Activated CD4-positive, alpha-beta T cell treated with anti-CD3 and anti-CD28 coated beads for 1 hour (primary cell): ENCODE data around the gene ASGR1.
"Not testable (repeated sequence)": the region's sequence is repeated elsewhere in the genome, so short reads cannot be mapped to it uniquely, and the experiment has no call there.

Source experiments
- DNase-seq: peaks from one replicate; pipeline ENCODE4 v3.0.0-alpha.2; 2020

ASGR1 gene

DNA sequence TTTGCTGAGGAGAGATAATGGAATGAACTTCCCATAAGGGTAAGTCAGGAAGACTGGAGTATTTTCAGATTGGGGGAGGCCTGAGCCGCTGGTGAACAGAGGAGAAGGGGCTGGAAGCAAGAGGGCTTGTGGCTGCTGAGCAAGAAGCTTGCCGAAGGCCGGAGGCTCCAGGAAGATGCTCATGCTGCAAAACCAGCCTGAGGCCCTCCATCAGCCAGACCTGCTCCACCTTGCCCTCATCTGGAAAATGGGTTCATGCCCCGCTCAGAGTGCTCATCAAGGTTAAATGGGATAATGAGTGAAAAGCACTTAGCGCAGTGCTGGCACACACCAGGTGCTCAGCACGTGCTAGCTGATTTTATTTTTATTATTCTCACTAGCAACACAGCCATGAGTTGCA lies 5.5 kb upstream of the ASGR1 start:
- DNase-seq: no peak

DNA sequence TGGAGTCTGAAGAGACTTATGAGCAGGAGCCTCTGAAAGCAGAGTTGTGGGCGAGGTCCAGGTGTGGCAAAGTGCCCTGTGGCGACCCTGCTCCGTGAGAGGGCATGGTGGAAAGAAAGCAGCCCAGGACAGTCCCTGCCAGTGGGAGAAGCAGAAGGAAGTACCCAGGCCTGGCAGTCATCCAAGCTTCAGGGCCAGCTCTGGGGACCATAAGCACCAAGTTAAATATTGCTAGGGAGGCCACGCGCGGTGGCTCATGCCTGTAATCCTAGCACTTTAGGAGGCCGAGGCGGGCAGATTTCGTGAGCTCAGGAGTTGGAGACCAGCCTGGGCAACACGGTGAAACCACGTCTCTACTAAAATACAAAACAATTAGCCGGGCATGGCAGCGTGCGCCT lies 4.9 kb upstream of the ASGR1 start:
- DNase-seq: no peak

DNA sequence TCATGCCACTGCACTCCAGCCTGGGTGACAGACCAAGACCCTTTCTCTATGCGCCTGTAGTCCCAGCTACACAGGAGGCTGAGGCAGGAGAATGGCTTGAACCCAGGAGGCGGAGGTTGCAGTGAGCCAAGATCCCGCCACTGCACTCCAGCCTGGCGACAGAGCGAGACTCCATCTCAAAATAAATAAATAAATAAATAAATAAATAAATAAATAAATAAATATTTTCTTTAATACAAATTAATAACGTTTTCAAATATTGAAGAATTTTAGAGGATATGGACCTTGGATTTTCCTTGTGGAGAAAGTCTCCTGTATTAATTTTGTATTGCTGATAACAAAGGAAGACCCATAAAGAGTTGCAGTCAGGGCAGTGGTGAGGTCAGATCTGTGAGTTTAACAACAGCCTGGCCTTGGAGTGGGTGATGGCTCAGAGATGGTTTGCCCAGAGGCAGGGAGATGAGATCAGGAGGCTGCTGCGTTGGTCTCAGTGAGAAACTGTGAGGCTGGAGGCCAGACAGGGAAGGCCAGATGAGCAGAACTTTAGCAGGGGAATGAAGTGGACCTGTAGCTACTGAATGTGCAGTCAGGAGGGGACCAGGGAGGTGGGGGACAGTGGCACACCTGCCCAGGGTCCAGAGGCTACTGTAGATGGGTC lies 4.4 kb upstream of the ASGR1 start:
- no peak for DNase-seq

DNA sequence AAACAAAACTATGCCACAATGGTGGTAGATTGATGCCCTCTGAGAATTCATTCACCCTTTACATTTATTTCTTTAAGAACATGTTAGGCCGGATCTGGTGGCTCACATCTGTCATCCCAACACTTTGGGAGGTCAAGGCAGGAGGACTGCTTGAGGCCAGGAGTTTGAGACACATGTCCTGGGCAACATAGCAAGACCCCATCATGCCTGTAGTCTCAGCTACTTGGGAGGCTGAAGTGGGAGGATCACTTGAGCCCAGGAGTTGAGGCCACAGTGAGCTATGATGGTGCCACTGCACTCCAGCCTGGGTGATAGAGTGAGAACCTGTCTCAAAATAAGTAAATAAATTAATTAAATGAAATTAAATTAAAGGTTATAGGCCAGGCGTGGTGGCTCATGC lies 2.9 kb upstream of the ASGR1 start:
- not testable (repeated sequence) for DNase-seq

- DNase-seq: no peak
Observed at GRCh38 chr17:7178973-7179316, 225 bp downstream of the ASGR1 start.

DNA sequence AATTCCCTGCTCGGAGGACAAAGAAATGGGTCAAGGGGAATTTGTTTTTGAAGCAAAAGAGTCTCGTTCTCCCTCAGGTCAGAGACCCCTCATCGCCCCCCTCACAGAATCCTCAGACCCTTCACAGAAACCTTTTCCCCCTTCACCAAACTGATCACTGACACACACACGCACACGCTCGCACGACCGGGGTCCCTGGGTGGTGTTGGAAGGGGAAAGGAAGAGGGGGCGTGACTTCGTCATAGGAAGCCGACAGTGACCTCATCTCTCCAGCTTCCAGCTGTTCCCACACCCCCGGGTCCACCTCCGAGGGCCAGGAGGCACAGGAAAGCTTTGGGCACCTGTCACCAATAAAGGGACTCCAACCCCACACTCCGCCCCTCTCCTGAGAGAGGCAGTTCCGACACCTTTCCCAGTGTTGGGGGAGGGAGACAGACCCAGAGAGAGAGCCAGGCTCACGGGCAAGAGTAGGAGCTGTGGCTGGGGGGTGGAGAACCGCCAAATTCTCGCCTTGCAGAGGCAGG lies 1.2 kb downstream of the ASGR1 start:
- no peak for DNase-seq

GRCh38 chr17:7177191-7177953 lies 1.8 kb downstream of the ASGR1 start:
- DNase-seq: peak; percentile 53

- no peak for DNase-seq
Observed at GRCh38 chr17:7176841-7177190, 2.4 kb downstream of the ASGR1 start.

DNA sequence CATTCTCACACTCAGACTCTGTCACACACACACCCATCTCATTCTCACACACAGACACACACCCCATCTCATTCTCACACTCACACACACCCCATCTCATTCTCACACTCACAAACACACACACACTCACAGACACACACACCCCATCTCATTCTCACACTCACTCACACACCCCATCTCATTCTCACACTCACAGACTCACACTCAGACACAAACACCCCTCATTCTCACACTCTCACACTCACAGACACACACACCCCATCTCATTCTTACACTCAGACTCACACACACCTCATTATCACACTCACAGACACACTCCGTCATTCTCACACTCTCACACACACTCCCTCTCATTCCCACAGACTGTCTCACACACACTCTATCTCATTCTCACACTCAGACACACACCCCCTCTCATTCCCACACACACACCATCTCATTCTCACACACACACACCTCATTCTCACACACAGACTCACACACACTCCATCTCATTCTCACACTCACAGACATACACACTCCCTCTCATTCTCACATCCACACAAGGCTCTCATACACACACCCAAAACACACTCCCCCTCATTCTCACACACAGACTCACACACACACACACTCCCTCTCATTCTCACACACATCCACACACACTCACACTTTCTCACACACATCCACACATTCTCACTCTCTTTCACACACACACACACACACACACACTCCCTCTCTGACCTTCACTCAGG lies 2.9 kb downstream of the ASGR1 start:
- DNase-seq: no peak

GRCh38 chr17:7175330-7175733 lies 3.8 kb downstream of the ASGR1 start:
- no peak for DNase-seq

DNA sequence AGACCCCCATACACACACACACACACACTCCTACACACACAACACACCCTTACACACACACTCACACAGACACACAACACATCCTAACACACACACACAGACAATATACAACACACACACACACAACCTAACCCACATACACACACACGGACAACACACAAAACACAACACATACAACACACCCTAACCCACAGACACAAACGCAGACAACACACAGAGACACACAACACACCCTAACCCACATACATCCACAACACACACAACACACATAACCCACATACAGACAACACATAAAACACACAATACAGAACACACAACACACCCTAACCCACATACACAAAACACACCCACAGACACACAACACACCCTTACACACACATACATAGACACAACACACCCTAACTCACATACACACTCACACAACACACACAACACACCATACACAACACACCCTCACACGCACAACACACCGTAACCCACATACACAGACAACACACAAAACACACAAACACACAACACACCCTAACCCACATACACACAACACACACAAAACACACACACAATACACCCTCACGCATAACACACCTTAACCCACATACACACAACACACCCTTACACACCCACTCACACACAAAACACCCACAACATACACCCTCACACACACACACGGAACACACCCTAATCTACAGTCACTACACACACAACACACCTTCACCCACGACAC lies 4.4 kb downstream of the ASGR1 start:
- DNase-seq: no peak

- peak; percentile 24 for DNase-seq
Observed at GRCh38 chr17:7173687-7174602, 5.2 kb downstream of the ASGR1 start.

DNA sequence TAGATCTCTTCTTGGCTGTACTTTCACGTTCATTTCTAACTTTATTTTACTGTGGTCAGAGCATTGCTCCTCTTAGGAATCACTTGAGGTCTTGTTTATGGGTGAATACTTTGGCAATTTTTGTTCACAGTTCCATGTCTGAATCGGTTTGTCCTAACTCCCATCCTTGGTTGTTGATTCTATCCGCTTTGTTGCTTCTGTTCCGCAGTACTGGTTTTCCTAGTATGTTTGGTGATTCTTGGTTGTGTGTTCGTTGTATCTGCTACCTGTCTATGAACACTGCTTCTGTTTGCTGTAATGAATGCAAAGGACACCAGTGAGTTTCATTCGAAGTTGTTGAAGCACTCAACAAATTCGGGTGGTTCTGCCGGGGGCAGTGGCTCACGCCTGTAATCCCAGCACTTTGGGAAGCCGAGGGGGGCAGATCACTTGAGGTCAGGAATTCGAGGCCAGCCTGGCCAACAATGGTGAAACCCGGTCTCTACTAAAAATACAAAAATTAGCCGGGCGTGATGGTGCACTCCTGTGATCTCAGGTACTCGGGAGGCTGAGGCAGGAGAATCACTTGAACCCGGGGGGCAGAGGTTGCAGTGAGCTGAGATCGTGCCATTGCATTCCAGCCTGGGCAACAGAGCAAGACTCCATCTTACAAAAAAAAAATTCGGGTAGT lies 6.5 kb downstream of the ASGR1 start:
- DNase-seq: not testable (repeated sequence)

GRCh38 chr17:7169565-7169908 lies 9.6 kb downstream of the ASGR1 start:
- DNase-seq: not testable (repeated sequence)

DNA sequence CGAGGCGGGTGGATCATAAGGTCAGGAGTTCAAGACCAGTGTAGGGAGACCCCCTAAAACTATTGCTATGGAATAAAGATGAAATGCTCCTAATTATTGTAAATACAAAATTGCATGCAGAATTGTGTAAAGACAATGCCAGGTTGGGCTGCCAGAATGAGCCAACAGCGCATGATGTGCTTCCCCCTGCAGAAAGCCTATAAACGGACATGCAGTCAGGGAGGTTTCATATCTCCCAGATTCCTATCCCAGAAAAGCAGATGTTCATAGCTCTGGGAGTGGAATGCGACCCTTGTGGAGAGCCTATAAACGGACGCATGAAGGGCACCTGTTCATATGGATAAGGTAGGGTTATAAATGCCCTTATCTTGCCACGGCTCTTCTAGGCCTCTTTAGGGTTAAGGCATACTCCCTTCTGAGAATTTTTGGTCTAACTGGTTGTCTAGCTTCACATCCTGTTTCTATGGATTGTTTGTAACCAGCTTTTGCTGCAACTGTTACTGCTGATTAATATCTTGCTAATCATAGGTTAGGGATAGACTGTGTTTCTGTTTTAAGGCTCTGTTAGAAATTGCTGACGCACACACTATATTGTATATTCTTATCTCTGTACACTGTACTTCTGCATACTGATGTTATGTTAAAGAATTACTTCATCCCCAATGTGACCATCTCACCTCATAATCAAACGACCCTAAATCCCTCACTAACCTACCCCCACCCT lies 10.2 kb downstream of the ASGR1 start:
- DNase-seq: not testable (repeated sequence)

DNA sequence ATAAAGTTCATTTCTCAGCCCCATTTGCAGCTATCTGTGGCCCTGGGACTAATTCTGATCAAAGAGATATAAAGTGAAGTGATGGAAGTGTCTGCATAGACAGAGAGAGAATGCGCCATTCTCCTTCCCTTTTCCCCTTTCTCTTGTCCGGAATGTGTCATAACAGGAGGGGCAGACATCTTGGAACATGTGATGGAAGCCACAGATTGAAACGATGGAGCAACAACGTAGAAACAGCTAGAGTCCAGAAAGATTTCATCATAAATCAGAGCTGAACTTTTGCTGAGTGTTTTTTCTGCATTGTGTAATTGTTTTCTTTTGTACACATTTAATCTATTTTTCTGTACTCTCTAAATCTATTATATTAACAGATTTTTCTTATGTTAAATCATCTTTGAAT lies 11.3 kb downstream of the ASGR1 start:
- no peak for DNase-seq

GRCh38 chr17:7166873-7167272 lies 12.3 kb downstream of the ASGR1 start:
- DNase-seq: no peak

DNA sequence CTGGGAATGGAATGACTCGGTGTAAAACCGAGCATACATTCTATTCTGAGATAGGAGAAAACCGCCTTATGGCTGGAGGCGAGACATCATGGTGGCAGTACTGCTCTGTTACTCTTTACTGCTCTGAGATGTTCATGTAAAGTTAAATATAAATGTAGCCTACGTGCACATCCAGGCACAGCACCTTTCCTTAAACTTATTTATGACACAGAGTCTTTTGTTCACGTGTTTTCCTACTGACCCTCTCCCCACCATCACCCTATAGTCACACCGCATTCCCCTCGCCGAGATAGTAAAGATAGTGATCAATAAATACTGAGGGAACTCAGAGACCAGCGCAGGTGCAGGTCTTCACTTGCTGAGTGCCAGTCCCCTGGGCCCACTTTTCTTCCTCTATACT lies 19.6 kb downstream of the ASGR1 start:
- not testable (repeated sequence) for DNase-seq

DNA sequence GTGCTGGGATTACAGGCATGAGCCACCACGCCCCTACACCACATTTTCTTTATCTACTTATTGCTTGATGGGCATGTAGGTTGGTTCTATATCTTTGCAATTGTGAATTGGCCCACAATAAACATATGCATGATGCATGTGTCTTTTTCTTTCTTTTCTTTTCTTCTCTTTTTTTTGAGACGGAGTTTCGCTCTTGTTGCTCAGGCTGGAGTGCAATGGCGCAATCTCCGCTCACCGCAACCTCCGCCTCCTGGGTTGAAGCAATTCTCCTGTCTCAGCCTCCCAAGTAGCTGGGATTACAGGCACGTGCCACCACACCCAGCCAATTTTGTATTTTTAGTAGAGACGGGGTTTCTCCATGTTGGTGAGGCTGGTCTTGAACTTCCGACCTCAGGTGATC lies 20.7 kb downstream of the ASGR1 start:
- DNase-seq: not testable (repeated sequence)

GRCh38 chr17:7156342-7156940 lies 22.7 kb downstream of the ASGR1 start:
- no peak for DNase-seq

- DNase-seq: no peak
Observed at GRCh38 chr17:7147772-7148171, 31.4 kb downstream of the ASGR1 start.
